Measurements from ENCODE around the gene OR1N1. TPM values are rescaled to one million over a fixed set of nuclear protein-coding genes. Genes with fewer than 3 reads are reported as not detected.
"Not testable (repeated sequence)": the region's sequence is repeated elsewhere in the genome, so short reads cannot be mapped to it uniquely, and the experiment has no call there.

The OR1N1 gene
- total and polyA plus RNA-seq, 8 donors = not detected

GRCh38 chr9:122552812-122553211 is 25.7 kb upstream of the OR1N1 start, which contains the start of gene OR1N2:
TSS of gene OR1N2 (plus strand) at chr9:122553112. CDS start at chr9:122553212, 100 bp downstream.
- Histone ChIP-seq H3K4me3 (no peak within 1 kb of the TSS), H3K4me1 (no peaks in the 10 kb centered on the region), H3K27me3 (no peaks in the 10 kb centered on the region), H3K36me3 (no peaks in the 10 kb centered on the region), H3K9me3 (no peaks in the 10 kb centered on the region), H3K27ac (no peak within 1 kb of the TSS)
- FAIRE-seq (no peak), DNase-seq (no peak), ATAC-seq (no peak)
- no peak for TF ChIP-seq CTCF (IDR thresholded peaks at IDR 0.05)
- intact Hi-C loops (cut with DNase I) = no loop called here
- WGBS, 2 donors = 47% methylated on average over 2 of the region's 2 CpGs

- no peak for TF ChIP-seq CTCF (IDR thresholded peaks at IDR 0.05)
- Histone ChIP-seq H3K27ac (no peak overlapping the region), H3K36me3 (no peaks in the 10 kb centered on the region), H3K9me3 (no peaks in the 10 kb centered on the region), H3K4me1 (no peaks in the 10 kb centered on the region), H3K4me3 (no peak overlapping the region), H3K27me3 (no peaks in the 10 kb centered on the region)
- FAIRE-seq (no peak), DNase-seq (no peak), ATAC-seq (no peak)
- 53 to 66% methylated on average over 5 of the region's 5 CpGs for WGBS, 2 donors
- intact Hi-C loops (cut with DNase I) = no loop called here
Observed at GRCh38 chr9:122551371-122551770, 24.3 kb upstream of the OR1N1 start.

GRCh38 chr9:122546196-122546595 is 19.1 kb upstream of the OR1N1 start:
- no peaks in the 10 kb centered on the region for H3K4me1 ChIP-seq
- WGBS, 2 donors = 33 to 39% methylated on average over 8 of the region's 8 CpGs
- ATAC-seq = no peak
- H3K36me3 ChIP-seq = no peaks in the 10 kb centered on the region
- DNase-seq = no peak
- no peaks in the 10 kb centered on the region for H3K9me3 ChIP-seq
- H3K4me3 ChIP-seq = no peak overlapping the region
- intact Hi-C loops (cut with DNase I) = no loop called here
- FAIRE-seq = no peak
- TF ChIP-seq CTCF (IDR thresholded peaks at IDR 0.05) = no peak
- no peak overlapping the region for H3K27ac ChIP-seq
- no peaks in the 10 kb centered on the region for H3K27me3 ChIP-seq

GRCh38 chr9:122538757-122539156 is 11.7 kb upstream of the OR1N1 start:
- Histone ChIP-seq H3K36me3 (no peaks in the 10 kb centered on the region), H3K27ac (no peak overlapping the region), H3K9me3 (no peaks in the 10 kb centered on the region), H3K4me3 (no peak overlapping the region), H3K4me1 (no peaks in the 10 kb centered on the region), H3K27me3 (no peaks in the 10 kb centered on the region)
- intact Hi-C loops (cut with DNase I) = no loop called here
- DNase-seq (no peak), FAIRE-seq (no peak), ATAC-seq (no peak)
- no peak for TF ChIP-seq CTCF (IDR thresholded peaks at IDR 0.05)
- 35 to 42% methylated on average over 2 of the region's 2 CpGs for WGBS, 2 donors

GRCh38 chr9:122537066-122537465 is 10.0 kb upstream of the OR1N1 start:
- H3K9me3 ChIP-seq; ATAC-seq; FAIRE-seq; H3K36me3 ChIP-seq; H3K4me3 ChIP-seq; H3K27me3 ChIP-seq; H3K27ac ChIP-seq; DNase-seq; H3K4me1 ChIP-seq; intact Hi-C loops (cut with DNase I): not testable (repeated sequence)
- WGBS, 2 donors = 47 to 51% methylated on average over 7 of the region's 7 CpGs

GRCh38 chr9:122536134-122536533 is 9.0 kb upstream of the OR1N1 start:
- WGBS, 2 donors = 90 to 96% methylated on average over 1 of the region's 1 CpG
- Histone ChIP-seq H3K27ac (no peak overlapping the region), H3K4me1 (no peaks in the 10 kb centered on the region), H3K36me3 (no peaks in the 10 kb centered on the region), H3K4me3 (no peak overlapping the region), H3K27me3 (no peaks in the 10 kb centered on the region), H3K9me3 (no peaks in the 10 kb centered on the region)
- intact Hi-C loops (cut with DNase I) = no loop called here
- no peak for DNase-seq
- TF ChIP-seq CTCF (IDR thresholded peaks at IDR 0.05) = no peak
- no peak for FAIRE-seq
- no peak for ATAC-seq

- H3K4me1 ChIP-seq = not testable (repeated sequence)
Observed at GRCh38 chr9:122531157-122531556, 4.1 kb upstream of the OR1N1 start.

More at GRCh38 chr9:122531157-122531556, 4.1 kb upstream of the OR1N1 start:
- H3K36me3 ChIP-seq; H3K9me3 ChIP-seq; H3K27me3 ChIP-seq; FAIRE-seq; H3K27ac ChIP-seq; intact Hi-C loops (cut with DNase I); H3K4me3 ChIP-seq; DNase-seq; ATAC-seq: not testable (repeated sequence)
- 37 to 42% methylated on average over 4 of the region's 4 CpGs for WGBS, 2 donors
